Stimulated activated CD4-positive, alpha-beta T cell treated with anti-CD3 and anti-CD28 coated beads, TNF-alpha, amount 100 ng/mL, for 24 hours (primary cell): ENCODE measurements around the gene RSPH3.

ENCODE experiments used
- DNase-seq, 3 experiments: peaks; one replicate each; pipeline ENCODE4 v3.0.0-alpha.2; 2020; ENCODE audit warnings: low read depth in 3 of 3

RSPH3 gene

GRCh38 chr6:158938220-158938619, 61.8 kb downstream of the RSPH3 start:
- DNase-seq = no peak

- DNase-seq = no peak
Measured at GRCh38 chr6:158934157-158934556, 65.8 kb downstream of the RSPH3 start.

DNA sequence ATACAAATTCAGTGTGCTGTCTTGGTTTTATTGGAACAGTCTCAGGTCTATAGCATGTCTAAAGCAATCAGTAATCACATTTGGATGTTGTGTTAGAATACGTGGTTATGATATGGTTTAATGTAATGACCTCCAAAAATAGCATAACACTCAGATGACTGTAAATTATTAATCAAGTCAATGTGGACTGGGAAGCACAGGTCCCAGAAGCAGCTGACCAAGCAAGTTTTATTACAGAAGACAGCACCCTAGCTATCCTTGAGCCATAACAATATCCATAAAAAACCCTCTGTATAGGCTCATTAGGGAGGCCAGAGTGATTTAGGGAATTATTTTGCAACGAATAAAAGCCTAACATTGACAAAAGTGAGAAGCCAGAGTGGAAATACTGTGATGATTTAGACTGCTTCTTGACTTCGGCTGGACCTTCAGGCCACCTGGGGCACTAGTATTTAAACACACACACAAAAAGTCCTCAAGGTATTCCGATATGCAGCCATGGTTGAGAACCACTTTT, 66.9 kb downstream of the RSPH3 start:
- DNase-seq = no peak

GRCh38 chr6:158928068-158928467, 71.9 kb downstream of the RSPH3 start:
- DNase-seq = no peak

- no peak for DNase-seq
Measured at GRCh38 chr6:158926414-158926813, 73.6 kb downstream of the RSPH3 start.

- no peak for DNase-seq
Measured at GRCh38 chr6:158924499-158925455, 75.2 kb downstream of the RSPH3 start.

DNA sequence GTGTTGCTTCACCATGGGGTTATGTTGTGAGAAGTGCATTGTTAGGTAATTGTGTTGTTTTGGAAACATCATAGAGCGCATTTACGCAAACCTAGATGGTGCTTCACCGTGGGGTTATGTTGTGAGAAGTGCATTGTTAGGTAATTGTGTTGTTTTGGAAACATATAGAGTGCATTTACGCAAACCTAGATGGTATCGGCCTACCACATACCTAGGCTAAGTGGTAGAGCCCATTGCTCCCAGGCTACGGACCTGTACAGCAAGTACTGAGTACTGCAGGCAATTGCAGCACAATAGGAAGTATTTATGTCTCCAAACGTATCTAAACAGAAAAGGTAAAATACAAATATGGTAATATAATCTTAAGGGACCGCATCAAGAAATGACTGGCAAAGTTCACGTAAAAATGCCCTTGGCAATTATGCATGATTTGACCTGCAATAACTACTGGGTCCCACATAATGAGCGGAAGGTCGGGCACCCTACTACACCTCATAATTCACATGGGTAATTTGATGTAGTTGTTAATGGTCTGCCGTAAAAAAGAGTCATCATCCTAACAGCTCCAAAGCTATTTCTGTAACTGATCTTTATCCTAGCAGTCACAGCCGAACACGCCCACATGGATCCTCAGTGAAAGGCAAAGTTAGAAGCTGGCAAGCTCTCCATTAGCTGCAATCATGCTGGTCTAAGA, 76.0 kb downstream of the RSPH3 start:
- no peak for DNase-seq
